GM19395 (cell line): ENCODE measurements around the gene ACTR6.

Experiments used
- ATAC-seq: cut with Tn5 transposase; IDR thresholded peaks from one replicate; pipeline ENCODE4 v1.9.1; 2021; ENCODE audit warnings: mild to moderate bottlenecking, moderate library complexity; ENCODE audit not compliant: unreplicated experiment

The ACTR6 gene

DNA sequence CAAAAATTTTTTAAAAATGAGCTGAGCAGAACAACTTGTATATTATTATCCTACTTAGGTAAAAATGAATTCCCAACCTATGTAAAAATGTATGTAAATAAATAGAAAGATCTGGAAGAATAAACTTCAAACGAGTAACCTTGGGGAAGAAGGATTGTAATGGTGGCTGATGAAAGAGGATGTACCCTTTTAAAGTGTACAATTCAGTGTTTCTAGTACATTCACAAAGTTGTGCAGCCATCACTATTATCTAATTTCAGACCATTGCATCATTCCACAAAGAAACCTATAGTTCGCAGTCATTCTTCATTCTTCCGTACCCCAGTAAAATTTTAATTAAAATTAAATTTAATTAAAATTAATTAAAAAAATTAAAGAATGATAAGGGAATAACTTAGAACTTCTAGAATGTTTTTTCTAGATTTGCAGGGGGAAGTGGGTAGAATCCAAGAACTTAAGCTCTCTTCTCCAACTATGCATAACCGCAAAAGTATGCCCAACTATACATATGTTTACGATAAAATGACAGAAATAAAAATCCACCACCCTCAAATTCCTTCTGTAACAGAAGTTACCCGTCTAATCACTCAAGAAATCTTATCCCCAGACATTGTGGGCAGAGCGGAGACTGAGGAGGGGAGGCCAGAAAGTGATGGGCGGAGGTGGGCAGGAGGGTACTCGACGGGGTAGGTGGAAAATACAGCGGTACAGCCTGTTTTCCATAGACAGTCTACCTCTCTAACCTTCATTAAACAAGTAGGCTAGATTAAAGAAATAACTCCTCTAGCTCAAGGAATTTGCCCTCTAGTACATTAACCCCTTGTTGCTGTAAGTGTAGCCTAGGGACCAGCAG is 65.3 kb downstream of the ACTR6 start:
- ATAC-seq: peak; percentile 21

DNA sequence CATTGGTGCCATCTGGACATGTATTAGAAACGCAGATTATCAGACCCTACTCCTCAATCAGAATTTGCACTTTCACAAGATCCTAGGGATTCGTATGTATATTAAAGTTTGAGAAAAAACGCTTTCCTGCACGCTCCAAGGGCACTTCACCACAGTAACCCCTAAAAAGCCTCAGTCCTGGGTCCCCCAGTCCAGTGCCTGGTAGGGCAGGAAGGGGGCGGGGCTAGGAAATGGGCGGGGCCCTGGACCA is 65.9 kb downstream of the ACTR6 start:
- peak; percentile 89 for ATAC-seq

DNA sequence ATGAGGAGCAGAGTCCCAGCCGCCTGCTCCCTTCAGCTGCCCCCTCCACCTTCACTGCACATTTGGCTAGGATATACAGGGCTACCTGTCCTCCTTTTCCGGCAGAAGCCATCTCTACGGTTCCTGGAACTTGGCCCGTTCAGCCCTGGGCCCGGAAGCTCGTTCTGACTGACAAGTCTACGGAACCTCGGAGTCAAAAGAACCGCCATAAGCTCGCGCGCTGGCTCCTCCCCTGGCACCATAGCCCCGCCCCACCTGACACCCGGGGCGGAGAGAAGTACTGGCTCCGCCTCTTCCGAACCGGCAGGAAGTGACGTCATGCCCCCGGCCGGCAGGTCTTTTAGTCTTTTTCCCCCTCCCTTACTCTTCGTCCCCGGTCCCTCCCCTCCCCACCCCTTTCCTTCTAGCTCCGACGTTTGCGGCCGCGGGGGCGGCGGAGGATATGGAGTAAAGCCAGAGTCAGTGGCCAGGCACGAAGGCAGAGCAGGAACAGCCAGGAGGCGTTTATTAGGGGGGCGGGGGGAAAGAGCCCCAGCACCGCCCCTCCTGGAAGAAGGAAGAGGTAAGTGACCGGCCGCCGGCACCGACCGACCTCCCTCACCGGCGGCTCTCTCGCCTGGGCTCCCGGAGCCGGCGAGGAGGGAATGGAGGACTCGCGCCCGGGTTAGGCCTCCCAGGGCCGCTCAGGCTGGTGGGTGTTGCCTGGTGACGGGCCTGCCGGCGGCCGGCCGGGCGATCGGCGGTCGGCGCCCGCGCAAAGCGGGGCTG is 66.4 kb downstream of the ACTR6 start, which contains the start of the genes DEPDC4 and SCYL2:
Gene DEPDC4 (minus strand): TSS at position 245 of the 768 bp plus-strand sequence. CDS start 3 bp downstream, at position 242.
Gene SCYL2 (plus strand): TSS at position 343 of the 768 bp plus-strand sequence. CDS start 15,794 bp downstream, outside the sequence.
- ATAC-seq: peak; percentile 94

DNA sequence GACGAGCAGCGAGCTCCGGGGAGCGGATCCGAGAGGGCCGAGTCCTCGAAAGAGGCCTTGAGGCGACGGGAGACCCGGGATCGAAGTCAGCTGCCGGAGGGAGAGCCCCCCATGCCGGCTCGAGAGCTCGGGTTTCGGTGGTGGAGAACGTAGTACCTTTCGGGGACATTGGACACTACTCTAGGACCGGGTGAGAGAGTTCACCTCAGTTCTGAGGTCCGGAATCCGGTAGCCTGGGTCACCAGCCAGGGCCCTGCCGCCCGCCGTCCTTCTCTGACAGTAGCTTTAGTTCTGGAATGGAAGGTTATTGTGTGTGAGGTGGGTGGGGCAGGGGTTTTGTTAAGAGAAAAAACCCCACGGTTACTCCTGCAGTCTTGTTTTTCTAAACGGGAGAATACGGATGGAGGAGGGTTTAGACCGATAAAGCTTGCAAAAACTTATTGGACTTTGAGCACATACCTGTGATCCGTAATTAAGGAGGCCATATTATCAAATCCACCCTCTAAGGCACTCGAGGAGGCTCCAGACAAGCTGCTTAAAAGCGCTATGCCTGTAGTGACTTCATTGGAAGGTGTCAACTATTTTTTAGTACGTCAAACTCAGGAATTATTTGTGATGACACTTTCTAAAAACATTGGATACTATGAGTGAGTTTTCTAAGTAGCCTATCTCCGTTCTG is 67.1 kb downstream of the ACTR6 start:
- peak; percentile 13 for ATAC-seq

DNA sequence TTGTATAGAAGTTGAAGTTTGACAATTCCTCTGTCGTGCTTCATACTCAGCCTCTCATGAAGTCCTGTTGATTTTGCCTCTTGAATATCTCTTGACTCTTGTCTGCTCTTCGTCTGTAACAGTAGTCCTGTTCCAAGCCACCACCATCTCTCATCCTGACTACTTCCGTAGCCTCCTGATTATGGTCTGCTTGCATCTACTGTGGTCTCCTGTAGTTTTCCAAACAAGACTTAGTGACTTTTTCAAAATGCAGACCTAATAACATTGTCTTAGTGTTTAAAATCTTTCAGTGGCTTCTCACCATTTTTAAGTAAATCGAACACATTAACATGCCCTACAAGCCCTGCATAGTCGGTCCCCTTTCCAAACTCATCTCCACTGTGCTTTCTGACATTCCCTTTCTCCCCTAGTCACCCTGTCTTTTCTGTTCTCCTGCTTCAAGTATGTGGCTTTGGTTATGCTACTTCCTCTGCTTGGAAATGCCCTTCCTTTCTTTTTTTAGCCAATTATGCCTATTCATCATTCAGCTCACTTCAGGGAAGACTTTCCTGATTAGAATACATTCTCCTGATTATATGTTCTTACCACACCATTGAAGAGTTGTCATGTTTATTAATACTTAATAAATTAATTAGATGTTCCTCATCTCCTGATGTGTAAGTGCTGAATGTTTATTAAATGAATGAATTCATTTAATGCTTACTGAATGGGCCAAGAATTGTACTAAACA is 68.4 kb downstream of the ACTR6 start:
- no peak for ATAC-seq

DNA sequence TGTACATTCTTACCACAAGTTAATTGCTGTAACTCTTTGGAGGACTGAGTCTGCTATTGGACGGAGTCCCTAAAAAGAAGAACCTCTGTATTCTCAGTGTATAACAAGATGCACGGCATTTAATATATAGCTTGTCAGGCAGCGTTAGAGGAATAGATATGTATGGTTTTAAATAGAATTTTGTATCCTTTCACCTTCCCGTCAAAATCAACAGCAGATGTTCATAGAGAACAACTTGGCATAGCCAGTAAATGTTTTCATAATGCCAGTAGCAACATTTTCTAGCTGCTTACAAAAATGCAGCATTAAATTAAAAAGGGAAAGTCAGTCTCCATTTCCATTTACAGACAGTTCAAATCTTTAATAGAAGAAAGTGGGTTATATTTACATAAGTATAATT is 73.2 kb downstream of the ACTR6 start:
- ATAC-seq: no peak
